HG03575 (cell line): ENCODE measurements around the gene TBC1D2B.
"Not testable (repeated sequence)": the region's sequence is repeated elsewhere in the genome, so short reads cannot be mapped to it uniquely, and the experiment has no call there.

Experiments used
- ATAC-seq: cut with Tn5 transposase; IDR thresholded peaks from one replicate; pipeline ENCODE4 v1.9.1; 2021; ENCODE audit not compliant: unreplicated experiment, insufficient number of reproducible peaks, low FRiP score; ENCODE audit errors: extremely low read depth

The TBC1D2B gene

DNA sequence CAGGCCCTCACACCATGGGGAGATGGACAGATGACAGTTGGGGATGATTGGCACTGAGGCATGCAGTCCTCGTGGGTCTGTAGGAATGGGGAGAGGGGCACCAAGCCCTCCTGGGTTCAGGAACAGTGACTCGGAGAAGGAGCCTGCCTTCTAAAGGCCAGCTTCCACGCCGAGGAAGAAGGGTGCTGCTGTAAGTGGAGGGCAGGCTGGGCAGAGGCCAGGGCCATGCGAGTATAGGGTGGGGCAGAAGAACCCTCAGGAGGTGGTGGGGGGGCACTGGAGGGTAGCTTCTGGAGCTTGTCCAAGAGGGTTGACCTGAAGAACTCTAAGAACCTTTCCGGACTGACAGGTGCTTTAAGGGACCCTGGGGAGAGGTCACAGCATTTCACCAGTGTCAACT is 104.8 kb downstream of the TBC1D2B start:
- ATAC-seq: not testable (repeated sequence)

DNA sequence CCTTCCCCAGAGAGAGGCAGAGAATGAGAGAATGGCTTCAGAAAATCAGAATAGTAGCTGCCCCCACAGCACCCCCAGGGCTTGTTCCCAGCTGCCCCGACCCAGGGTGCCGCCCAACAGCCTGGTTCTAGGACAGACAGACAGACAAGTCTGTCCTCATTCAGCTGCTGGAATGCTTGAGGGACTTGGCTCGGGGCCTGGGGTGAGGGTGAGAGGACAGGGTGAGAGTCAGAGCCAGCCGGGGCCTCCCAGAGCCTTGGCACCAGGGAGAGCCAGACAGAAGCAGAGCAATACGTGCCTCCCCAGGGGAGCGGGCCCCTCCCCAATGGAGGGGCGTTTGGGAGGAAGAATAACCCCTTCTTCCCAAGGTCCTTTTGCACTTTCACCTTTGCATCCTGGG is 105.6 kb downstream of the TBC1D2B start:
- not testable (repeated sequence) for ATAC-seq

DNA sequence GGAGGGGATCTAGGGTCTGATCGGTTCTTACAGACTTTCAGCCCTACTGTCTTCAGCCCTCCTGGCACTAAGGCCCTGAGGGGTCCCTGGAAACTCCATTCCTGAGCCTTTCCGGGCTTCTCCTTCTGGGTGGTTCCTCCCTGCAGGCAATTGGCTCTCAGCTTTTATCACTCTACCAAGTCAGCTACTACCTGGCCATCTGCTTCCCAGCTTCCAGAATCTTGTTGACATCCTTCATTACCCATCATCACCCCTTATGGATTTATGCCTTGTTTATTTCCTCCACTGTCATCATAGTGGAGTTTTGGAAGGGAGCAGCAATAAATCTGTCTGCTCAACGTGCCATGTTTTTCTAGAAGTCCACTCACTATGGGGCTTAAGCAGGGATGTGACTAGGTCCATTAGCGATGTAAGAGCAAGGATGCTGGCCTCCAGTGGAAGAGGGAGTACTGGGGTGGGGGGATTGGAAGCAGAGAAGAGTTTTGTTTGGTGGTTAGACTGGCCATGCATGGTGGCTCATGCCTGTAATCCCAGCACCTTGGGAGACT is 106.6 kb downstream of the TBC1D2B start:
- not testable (repeated sequence) for ATAC-seq

GRCh38 chr15:77969055-77969454 is 108.5 kb downstream of the TBC1D2B start:
- no peak for ATAC-seq

- no peak for ATAC-seq
Observed at GRCh38 chr15:77967798-77968197, 109.7 kb downstream of the TBC1D2B start.

DNA sequence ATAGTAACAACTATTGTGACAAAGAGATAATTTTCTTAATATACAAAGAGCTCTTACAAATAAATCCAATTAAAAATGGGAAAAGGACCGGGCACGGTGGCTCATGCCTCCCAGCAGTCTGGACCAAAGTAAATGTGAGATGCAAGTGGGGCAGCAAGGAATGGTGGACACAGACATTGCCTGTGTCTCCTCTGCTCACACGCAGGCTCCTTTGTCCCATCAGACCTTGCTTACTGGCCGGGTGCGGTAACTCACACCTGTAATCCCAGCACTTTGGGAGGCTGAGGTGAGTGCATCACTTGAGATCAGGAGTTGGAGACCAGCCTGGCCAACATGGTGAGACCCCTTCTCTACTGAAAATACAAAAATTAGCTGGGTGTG is 110.3 kb downstream of the TBC1D2B start:
- not testable (repeated sequence) for ATAC-seq

GRCh38 chr15:77966540-77967234 is 110.8 kb downstream of the TBC1D2B start:
- no peak for ATAC-seq

DNA sequence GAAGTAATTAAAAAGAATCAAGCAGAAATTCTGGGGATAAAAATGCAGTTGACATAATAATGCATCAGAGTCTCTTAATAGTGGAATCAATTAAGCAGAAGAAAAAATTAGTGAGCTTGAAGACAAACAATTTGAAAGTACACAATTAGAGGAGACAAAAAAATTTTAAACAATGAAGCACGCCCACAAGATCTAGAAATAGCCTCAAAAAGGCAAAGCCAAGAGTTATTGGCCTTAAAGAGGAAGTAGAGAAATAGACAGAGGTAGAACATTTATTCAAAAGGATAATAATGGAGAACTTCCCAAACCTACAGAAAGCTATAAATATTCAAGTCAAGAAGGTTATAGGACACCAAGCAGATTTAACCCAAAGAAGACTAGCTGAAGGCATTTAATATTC is 113.3 kb downstream of the TBC1D2B start:
- ATAC-seq: no peak

- ATAC-seq: no peak
Observed at GRCh38 chr15:77959432-77959879, 118.1 kb downstream of the TBC1D2B start.

GRCh38 chr15:77958716-77959431 is 118.6 kb downstream of the TBC1D2B start:
- ATAC-seq: not testable (repeated sequence)

- not testable (repeated sequence) for ATAC-seq
Observed at GRCh38 chr15:77958021-77958420, 119.5 kb downstream of the TBC1D2B start.

DNA sequence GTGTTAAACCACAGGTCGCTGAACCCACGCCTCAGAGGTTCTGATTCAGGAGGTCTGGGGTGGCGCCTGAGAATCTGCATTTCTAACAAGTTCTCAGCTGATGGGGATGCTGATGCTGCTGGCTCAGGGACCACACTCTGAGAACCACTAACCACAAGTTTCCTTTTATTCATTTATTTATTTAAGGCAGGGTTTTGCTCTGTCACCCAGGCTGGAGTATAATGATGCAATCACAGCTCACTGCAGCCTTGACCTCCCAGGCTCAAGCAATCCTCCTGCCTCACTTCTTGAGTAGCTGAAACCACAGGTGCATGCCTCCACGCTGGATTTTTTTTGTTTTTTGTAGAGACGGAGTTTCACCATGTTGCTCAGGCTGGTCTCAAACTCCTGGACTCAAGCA is 123.6 kb downstream of the TBC1D2B start:
- not testable (repeated sequence) for ATAC-seq

DNA sequence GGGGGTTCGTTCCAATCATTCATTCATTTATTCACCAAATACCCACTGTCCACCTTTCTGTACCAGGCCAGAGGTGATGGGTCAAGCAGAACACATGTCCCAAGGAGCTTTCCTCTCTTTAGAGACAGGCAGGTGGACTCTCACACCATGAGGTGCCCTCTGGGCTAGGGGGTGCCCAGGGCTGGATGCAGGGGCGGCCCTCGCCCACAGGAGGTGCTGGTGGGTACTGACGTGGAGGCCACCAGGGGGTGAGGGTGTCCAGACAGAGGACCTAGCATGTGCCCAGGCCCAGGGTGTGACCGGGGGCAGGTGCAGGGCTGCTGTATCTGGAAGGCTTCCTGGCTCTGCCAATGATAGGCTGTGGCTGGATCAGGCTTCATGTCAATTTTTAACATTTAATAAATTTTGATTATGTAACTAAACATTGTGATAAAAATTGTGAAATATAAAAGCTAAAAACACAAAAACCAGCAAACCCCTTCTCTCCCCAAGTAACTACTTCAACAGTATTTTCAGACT is 124.5 kb downstream of the TBC1D2B start:
- not testable (repeated sequence) for ATAC-seq

- not testable (repeated sequence) for ATAC-seq
Observed at GRCh38 chr15:77951105-77951786, 126.3 kb downstream of the TBC1D2B start.

- not testable (repeated sequence) for ATAC-seq
Observed at GRCh38 chr15:77950470-77950869, 127.0 kb downstream of the TBC1D2B start.

DNA sequence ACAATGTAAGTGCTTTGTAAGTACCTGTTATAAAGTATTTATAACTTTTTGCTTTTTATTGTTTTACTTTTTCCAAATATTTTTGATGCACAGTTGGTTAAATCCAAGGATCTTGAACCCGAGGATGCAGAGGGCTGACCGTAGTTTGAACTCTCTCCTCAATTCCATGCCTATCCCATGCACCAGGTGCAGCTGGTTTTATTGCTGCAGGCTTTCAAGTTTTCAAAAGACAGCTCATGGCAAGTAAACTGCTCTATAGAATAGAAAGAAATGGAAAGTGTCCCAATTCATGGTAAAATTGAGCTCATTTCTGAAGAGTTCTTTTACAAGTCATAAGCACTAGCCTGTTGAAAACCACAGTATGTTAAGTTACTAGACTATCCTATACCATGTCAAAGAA is 131.9 kb downstream of the TBC1D2B start:
- ATAC-seq: no peak
